Suprapubic skin (tissue), 3 donors: ENCODE measurements around the gene PYGB.

Source experiments
- POLR2A ChIP-seq, 2 donors: fragments of 450-650 bp; IDR thresholded peaks; one replicate each; pipeline ENCODE4 v1.6.1; 2017; ENCODE audit warnings: antibody characterized with exemption in 2 of 2, mild to moderate bottlenecking in 2 of 2, moderate library complexity in 2 of 2
- TF ChIP-seq, protein P1 (sequence below), 2 donors: fragments of 200-600 bp in 1 of 2; fragments of 450-650 bp in 1 of 2; sonication (generic) in 1 of 2; IDR thresholded peaks; one replicate each; pipeline ENCODE4 v1.5.1; 2016 to 2019; ENCODE audit warnings: antibody characterized with exemption in 2 of 2, mild to moderate bottlenecking in 1 of 2, moderate library complexity in 1 of 2

DNA sequence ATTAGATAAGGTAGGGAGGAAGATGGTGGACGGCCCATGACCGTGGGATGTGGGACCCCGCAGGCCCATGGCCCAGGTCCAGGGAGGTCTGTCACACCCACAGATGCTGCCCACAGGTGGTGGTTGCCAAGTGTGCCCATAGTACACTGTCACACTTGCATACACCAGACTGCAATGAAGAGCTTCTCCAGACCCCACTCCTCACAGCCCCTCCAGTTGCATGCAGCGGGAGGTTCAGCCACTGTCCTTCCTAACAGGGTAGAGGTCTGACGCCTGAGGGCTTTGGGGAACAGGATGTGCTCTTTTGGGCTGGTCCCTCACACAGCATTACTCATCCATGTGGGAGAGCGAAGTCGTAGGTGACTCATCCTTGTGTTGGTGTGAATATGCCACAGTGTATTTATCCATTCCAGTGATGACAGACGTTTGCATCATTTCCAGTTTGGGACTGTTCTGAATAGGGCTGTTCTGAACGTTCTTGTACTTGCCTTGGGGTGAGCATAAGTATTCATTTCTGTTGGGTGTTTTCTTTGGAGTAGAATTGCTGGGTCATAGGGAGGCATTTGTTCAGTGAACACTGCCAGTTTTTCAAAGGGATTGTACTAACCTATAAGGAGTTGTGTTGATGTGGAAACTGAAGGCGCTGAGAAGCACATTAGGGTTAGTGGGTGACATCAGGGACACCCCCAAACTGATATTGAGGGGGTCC lies 10.1 kb upstream of the PYGB start:
- TF ChIP-seq, protein P1, sequence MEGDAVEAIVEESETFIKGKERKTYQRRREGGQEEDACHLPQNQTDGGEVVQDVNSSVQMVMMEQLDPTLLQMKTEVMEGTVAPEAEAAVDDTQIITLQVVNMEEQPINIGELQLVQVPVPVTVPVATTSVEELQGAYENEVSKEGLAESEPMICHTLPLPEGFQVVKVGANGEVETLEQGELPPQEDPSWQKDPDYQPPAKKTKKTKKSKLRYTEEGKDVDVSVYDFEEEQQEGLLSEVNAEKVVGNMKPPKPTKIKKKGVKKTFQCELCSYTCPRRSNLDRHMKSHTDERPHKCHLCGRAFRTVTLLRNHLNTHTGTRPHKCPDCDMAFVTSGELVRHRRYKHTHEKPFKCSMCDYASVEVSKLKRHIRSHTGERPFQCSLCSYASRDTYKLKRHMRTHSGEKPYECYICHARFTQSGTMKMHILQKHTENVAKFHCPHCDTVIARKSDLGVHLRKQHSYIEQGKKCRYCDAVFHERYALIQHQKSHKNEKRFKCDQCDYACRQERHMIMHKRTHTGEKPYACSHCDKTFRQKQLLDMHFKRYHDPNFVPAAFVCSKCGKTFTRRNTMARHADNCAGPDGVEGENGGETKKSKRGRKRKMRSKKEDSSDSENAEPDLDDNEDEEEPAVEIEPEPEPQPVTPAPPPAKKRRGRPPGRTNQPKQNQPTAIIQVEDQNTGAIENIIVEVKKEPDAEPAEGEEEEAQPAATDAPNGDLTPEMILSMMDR (IDR thresholded peaks at IDR 0.05) = no peak
- no peak for TF ChIP-seq POLR2A (IDR thresholded peaks at IDR 0.05)
